ENCODE results near the gene FBXO42.
A peak's percentile ranks its signal among the peaks of the same experiment; 100 is the strongest.
"Not testable (repeated sequence)": the region's sequence is repeated elsewhere in the genome, so short reads cannot be mapped to it uniquely, and the experiment has no call there.

Gene FBXO42

GRCh38 chr1:16372535-16373285, 20.4 kb upstream of the FBXO42 start:
- DNase-seq (ENCODE audit: low read depth in 3 of 3, low spot score in 1 of 3), result no peak

GRCh38 chr1:16371725-16372124, 19.4 kb upstream of the FBXO42 start:
- no peak for DNase-seq (ENCODE audit: low read depth in 3 of 3, low spot score in 1 of 3)

DNA sequence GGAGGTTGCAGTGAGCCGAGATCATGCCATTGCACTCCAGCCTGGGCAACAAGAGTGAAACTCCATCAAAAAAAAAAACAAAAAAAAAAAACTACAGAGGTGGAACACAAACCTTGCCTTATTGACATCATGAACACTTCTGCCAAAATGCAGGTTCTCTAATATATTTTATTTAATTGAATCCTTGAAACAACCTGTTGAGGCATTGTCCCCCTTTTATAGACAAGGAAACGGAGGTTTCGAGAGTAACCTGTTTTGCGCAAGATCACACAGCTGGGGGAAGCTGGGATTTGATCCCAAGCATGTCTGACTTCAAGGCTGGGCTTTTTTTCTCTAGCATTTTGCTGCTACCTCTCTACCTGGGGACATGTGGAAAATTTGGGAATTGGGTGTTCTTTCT, 17.5 kb upstream of the FBXO42 start:
- DNase-seq (ENCODE audit: low read depth in 3 of 3, low spot score in 1 of 3), result no peak

- DNase-seq (ENCODE audit: low read depth in 3 of 3, low spot score in 1 of 3), result no peak
These were observed 15.9 kb upstream of the FBXO42 start for GRCh38 chr1:16367968-16368890.

- DNase-seq (ENCODE audit: low read depth in 3 of 3, low spot score in 1 of 3), result peak; percentile 49 to 81 (median 52)
These were observed 15.1 kb upstream of the FBXO42 start for GRCh38 chr1:16367258-16367967.

DNA sequence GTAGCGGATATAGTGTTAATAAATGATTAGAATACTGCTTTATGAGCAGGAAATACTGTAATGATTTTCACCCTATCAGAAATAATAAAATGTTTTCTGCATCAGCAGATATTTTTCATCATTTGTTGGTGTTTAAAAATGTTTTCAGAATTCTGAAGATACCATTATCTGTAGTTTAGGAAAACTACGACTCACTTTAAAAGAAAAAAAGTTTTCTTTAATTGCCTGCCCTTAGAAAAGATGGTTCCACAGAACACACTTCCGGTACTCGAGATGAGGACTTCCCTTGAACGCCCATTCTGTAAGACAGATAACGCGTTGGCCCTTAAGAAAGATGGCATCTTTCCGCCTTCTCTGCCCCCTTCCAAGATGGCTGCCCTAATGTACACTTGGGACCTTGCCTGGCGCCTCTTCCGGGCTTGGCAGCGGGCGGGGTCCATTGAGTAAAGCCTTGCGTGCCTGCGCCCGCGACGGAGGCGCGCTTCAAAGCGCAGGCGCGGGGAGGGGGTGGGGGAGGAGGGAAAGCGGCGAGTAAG, 14.5 kb upstream of the FBXO42 start, which contains the start of gene SZRD1:
Gene SZRD1, plus strand, starts transcription at position 521 of the 536 bp plus-strand sequence. CDS start 16 bp downstream, outside the sequence.
- DNase-seq (ENCODE audit: low read depth in 3 of 3, low spot score in 1 of 3), result peak; percentile 85 to 90 (median 90)

DNA sequence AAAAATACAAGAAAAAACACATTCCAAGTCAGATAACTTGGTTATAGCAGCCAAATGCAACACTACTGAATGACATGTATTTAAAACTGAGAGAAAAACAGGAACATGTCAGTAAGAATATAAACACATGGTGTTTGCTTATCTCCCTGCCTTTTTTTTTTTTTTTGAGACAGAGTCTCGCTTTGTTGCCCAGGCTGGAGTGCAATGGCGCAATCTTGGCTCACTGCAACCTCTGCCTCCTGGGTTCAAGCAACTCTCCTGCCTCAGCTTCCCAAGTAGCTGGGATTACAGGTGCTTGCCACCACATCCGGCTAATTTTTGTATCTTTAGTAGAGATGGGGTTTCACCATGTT, 12.8 kb upstream of the FBXO42 start:
- DNase-seq (ENCODE audit: low read depth in 3 of 3, low spot score in 1 of 3), result not testable (repeated sequence)

- DNase-seq (ENCODE audit: low read depth in 3 of 3, low spot score in 1 of 3), result no peak
These were observed 4.6 kb upstream of the FBXO42 start for GRCh38 chr1:16356867-16357266.

DNA sequence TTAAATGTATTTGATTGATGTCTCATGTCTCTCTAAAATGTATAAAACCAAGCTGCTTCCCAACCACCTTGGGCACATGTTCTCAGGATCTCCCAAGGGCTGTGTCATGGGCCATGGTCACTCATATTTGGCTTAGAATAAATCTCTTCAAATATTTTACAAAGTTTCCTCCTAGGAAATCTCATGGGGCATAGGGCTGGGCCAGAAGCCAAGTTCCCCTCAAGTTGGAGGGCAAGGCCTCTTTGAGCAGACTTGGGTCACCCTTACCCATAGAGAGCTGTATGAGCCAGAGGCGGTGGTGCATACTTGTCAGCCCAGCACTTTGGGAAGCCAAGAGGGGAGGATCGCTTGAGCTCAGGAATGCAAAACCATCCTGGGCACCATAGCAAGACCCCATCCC, 2.3 kb upstream of the FBXO42 start:
- DNase-seq (ENCODE audit: low read depth in 3 of 3, low spot score in 1 of 3), result no peak

DNA sequence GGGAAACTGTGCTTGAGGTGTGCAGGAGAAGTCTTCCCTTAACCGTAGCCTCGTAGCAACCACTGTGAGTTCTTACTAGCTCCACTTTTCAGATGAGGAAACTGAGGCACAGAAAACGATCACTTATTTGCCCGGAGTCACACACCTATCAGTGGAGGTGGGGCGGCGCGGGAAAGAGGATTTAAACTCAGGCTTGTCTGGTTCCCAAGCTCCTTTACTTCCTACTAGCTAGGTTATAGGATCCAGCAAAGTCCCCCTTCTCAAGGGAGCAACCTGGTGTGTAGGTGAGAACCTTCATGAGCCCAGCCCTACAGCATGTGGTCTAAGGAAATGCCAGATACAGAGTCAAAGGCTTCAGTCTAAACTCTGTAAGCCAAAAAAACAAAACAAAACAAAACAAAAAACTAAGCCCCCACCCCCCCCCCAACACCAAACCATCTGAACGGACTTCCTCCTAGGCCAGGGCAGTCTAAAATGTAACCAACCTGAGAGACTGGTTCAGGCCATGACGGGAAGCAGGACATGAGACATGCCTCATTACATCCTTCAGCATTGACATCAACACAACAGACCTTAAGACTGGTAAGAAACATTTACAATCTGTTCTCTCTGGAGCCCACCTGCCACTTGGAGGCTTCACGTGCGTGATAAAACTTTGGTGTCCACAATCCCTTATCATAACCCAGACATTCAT, 709 bp upstream of the FBXO42 start:
- DNase-seq (ENCODE audit: low read depth in 3 of 3, low spot score in 1 of 3), result no peak

DNA sequence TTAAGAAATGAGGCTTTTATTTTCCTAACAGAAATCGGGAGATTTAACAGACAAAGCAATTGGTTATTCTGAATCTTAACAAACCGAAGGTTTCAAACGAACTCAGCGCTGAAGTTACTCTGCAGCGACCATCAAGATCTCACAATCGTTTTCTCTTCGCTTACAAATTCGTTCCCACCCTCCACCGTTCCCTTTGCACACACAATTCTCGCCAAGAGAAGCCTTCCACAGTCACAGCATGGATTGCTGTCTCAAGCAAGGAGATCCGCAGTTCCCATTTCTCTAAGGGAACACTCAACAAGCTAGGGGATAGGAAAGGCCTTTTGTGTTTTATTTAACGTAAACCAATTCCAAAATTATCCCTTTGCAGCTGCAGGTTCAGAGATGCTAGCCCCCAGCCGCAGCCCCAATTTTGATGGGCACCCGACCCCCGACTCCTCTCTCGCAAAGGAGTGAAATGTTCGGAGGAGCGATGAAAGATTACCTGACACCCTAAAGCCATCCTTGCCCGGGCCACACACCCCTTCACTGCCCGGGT, 755 bp downstream of the FBXO42 start:
- no peak for DNase-seq (ENCODE audit: low read depth in 3 of 3, low spot score in 1 of 3)

DNA sequence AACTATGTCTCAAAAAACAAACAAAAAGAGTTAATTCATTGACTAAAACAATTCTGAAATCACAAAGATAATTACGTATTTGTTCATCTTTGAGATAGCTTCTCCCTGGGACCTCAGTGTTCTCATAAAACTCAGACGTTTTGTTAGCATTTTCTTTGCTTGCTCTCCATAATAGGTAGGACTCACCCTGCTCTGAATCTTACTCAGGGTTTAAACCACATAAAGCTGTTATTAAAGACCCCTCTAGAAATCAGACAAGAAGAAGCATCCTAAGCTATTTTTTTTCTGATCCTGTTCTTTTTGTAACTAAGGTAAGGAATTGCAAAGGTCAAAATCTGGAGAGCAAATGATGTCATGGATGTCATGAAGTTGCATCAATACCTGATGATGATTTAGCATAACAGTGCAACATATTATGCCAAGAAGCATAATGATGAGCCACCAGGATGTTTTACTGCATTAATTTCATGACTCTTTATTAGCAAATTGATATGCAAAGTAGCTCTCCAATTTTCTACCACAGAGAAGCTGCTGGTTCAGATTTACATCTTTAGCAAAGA, 2.4 kb downstream of the FBXO42 start:
- no peak for DNase-seq (ENCODE audit: low read depth in 3 of 3, low spot score in 1 of 3)

DNA sequence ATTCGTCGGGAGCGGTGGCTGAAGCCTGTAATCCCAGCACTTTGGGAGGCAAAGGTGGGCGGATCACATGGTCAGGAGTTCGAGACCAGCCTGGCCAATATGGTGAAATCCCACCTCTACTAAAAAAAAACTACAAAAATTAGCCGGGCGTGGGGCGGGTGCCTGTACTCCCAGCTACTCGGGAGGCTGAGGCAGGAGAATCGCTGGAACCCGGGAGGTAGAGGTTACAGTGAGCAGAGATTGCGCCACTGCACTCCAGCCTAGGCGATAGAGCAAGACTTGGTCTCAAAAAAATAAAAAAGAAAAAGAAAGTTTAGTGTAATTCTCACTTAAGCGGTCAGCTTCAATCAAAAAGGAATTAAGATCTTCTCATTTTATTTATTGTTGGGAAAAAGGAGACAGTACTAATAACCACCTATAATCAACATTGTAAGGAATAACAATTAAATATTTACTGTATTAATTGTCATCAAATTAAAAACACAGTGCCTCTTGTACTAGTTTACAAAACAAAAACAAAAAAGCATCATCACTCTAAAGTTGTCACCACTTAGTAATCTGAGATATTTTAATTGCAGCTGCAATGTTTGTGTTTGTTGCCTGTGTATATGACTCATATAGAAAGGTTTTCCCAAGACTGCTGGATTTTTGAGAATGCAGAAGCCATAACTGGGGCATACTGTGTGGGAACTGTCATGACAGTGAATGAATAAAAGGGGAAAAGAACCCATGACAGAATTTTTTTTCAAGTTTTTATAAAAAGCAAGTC, 3.7 kb downstream of the FBXO42 start:
- no peak for DNase-seq (ENCODE audit: low read depth in 3 of 3, low spot score in 1 of 3)

GRCh38 chr1:16343276-16343675, 9.0 kb downstream of the FBXO42 start:
- not testable (repeated sequence) for DNase-seq (ENCODE audit: low read depth in 3 of 3, low spot score in 1 of 3)

- no peak for DNase-seq (ENCODE audit: low read depth in 3 of 3, low spot score in 1 of 3)
These were observed 9.8 kb downstream of the FBXO42 start for GRCh38 chr1:16342331-16343062.

GRCh38 chr1:16340673-16341072, 11.6 kb downstream of the FBXO42 start:
- DNase-seq (ENCODE audit: low read depth in 3 of 3, low spot score in 1 of 3), result no peak

DNA sequence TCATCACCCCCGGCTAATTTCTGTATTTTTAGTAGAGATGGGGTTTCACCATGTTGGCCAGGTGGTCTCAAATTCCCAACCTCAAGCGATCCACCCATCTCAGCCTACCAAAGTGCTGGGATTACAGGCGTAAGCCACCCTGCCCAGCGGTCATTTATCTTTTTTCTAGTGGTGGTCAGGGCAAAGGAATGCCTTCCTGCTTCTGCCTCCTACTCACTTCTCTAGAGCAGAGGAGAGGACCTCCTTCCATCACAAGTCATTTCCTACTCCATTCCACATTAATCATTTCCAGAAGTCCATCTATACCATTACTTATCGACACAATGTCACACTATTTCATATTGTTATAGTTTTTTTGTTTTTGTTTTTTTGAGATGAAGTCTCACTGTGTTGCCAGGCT, 13.3 kb downstream of the FBXO42 start:
- no peak for DNase-seq (ENCODE audit: low read depth in 3 of 3, low spot score in 1 of 3)

DNA sequence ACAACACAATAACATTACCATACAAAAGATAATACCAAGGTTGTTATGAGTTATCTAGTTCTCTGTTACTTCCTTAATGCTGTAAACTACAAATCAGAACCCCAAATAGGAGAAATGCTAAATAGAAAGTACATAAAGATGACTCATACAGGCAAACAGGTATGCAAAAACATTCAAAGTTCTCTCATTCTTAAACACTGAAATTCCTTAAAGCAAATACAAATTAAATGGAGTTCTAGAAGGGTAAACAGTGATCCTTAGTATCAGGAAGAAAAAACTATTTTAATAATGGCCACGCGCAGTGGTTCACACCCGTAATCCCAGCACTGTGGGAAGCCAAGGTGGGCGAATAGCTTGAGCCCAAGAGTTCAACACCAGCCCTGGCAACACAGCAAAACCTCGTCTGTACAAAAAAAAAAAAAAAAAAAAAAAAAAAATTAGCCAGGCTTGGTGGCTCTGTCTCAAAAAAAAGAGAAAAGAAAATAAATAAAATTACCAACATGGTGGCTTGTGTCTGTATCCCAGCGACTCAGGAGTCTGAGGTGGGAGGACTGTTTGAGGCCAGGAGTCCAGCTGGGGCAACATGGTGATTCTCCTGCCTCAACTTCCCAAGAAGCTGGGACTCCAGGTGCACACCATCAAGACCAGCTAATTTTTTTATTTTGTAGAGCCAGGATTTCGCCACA, 17.5 kb downstream of the FBXO42 start:
- no peak for DNase-seq (ENCODE audit: low read depth in 3 of 3, low spot score in 1 of 3)
